Spleen (tissue), 11 donors: ENCODE data around the gene FZD4. TPM values are rescaled to one million over a fixed set of nuclear protein-coding genes. Genes with fewer than 3 reads are reported as not detected.

Experiments used
- DNase-seq: peaks from one replicate; pipeline ENCODE4 v3.0.0-alpha.2; 2020
- H3K27ac ChIP-seq, 8 donors: fragments of 200-600 bp; sonication (generic) in 7 of 8; 1 replicate in 4 of 8; 2 replicates in 4 of 8; pipeline versions ENCODE4 v1.5.0 to v1.8.0; 2016 to 2021; ENCODE audit warnings: inconsistent platforms in 4 of 8, mild to moderate bottlenecking in 4 of 8, moderate library complexity in 1 of 8
- H3K27me3 ChIP-seq, 7 donors: fragments of 200-600 bp; sonication (generic) in 6 of 7; replicated peaks in 1 of 7; 1 replicate in 4 of 7; 2 replicates in 3 of 7; pipeline versions ENCODE4 v1.5.0 to v1.8.0; 2016 to 2021; ENCODE audit warnings: inconsistent platforms in 3 of 7, mild to moderate bottlenecking in 1 of 7
- H3K36me3 ChIP-seq, 6 donors: fragments of 200-600 bp; sonication (generic) in 5 of 6; 1 replicate in 4 of 6; 2 replicates in 2 of 6; pipeline versions ENCODE4 v1.5.0 to v1.8.0; 2016 to 2021; ENCODE audit warnings: inconsistent platforms in 2 of 6
- H3K4me1 ChIP-seq, 6 donors: fragments of 200-600 bp; sonication (generic) in 5 of 6; 1 replicate in 3 of 6; 2 replicates in 3 of 6; pipeline versions ENCODE4 v1.5.0 to v1.8.0; 2016 to 2021; ENCODE audit warnings: inconsistent platforms in 3 of 6
- H3K4me3 ChIP-seq, 8 donors: fragments of 200-600 bp; sonication (generic) in 7 of 8; 1 replicate in 4 of 8; 2 replicates in 4 of 8; pipeline versions ENCODE4 v1.5.0 to v1.8.0; 2016 to 2021; ENCODE audit warnings: inconsistent platforms in 4 of 8, mild to moderate bottlenecking in 4 of 8, moderate library complexity in 2 of 8
- H3K9me3 ChIP-seq, 8 donors: fragments of 200-600 bp; sonication (generic) in 7 of 8; 1 replicate in 4 of 8; 2 replicates in 4 of 8; pipeline versions ENCODE4 v1.5.0 to v1.8.0; 2016 to 2021; ENCODE audit warnings: inconsistent platforms in 4 of 8
- POLR2A ChIP-seq, 3 donors: fragments of 450-650 bp; IDR thresholded peaks; one replicate each; pipeline ENCODE4 v1.5.1; 2017; ENCODE audit warnings: antibody characterized with exemption in 3 of 3, mild to moderate bottlenecking in 1 of 3
- POLR2AphosphoS5 ChIP-seq, 3 donors: sonication (generic); formaldehyde crosslinking; IDR thresholded peaks; one replicate each; pipeline ENCODE4 v1.5.1; 2017; ENCODE audit warnings: antibody characterized with exemption in 3 of 3
- WGBS, 5 donors: extraction: QIAGEN DNeasy Blood & Tissue Kit in 3 of 5; methylation state at CpG; one replicate each; pipeline versions ENCODE4 v1.1.5 to v1.1.7; 2013 to 2018; 5-methylcytosine and 5-hydroxymethylcytosine counted together
- intact Hi-C: fragments of 100-400 bp; cut with DNase I; formaldehyde crosslinking; loops from one replicate; pipeline ENCODE4 v1.15.0; 2023; ENCODE audit warnings: low total_unique reads
- polyA plus RNA-seq, 3 donors: library from polyadenylated mRNA; stranded (reverse); fragments of 200-250 nt; gene quantifications; one replicate each; pipeline ENCODE4 v1.2.1, GENCODE V29; 2013
- total RNA-seq, 7 donors: library from RNA; depleted of rRNA in 3 of 7; stranded (reverse); fragments of >200 nt in 3 of 7; fragmentation: NEBNext Ultra II Directional in 4 of 7; extraction: Animal tissue kit (Norgen Biotek cat#: 25700) in 4 of 7; gene quantifications; one replicate each; pipeline versions ENCODE4 v1.1.0 to v1.2.1, GENCODE V29; 2016 to 2021
- TF ChIP-seq, protein P1 (sequence below), 11 experiments: fragments of 200-600 bp in 7 of 11; fragments of 450-650 bp in 4 of 11; sonication (generic) in 4 of 11; IDR thresholded peaks in 8 of 11; conservative IDR thresholded peaks in 3 of 11; 1 replicate in 7 of 11; 2 replicates in 4 of 11; pipeline versions ENCODE4 v1.4.0 to v1.8.0; 2016 to 2021; ENCODE audit warnings: antibody characterized with exemption in 11 of 11, inconsistent platforms in 4 of 11, mild to moderate bottlenecking in 1 of 11
- donor health status: healthy with polysubstance abuse.
- donor health status: DM: no; HTN: no; CAD: no; lungs with moderate emphysema.
- donor health status: DM: no; HTN: no; CAD: no.
- donor health status: Bipolar disorder and iron deficiency.
- donor health status: healthy.
- donor health status: DM: no; HTN: no; CAD: no.
- donor health status: DM: yes; HTN: yes; CAD: no.

The FZD4 gene
- total and polyA plus RNA-seq, 10 donors, result 3.0 to 46.7 (median 21.7) TPM

DNA sequence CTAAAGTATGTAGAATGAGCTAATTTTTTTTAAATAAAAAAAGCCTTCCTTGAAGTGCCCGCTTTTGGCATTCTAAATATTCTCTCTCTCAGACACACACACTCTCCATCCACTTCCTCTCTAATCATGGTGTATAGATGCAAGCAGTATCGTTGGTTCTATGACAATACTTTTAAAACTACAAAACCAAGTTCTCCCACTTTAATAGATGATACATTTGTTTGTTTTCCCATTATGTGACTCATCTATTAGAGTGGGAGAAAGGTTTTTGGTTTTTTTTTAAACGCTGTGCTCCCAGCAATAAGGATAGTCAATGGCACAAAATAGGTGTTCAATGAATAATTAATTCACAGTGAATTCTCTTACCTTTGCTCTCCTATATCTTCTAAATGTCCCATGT lies 44.6 kb downstream of the FZD4 start:
- Histone ChIP-seq H3K9me3 (peaks cover 0 to 5% (median 0%) of the 10 kb centered on the region in 8 donors), H3K27ac (no peak overlapping the region), H3K4me1 (peaks cover 0 to under 1% (median 0%) of the 10 kb centered on the region in 6 donors), H3K36me3 (no peaks in the 10 kb centered on the region), H3K4me3 (no peak overlapping the region), H3K27me3 (no peaks in the 10 kb centered on the region)
- 89 to 96% (median 90%) methylated on average over 3 of the region's 3 CpGs for WGBS, 5 donors
- DNase-seq, result no peak
- TF ChIP-seq, protein P1, sequence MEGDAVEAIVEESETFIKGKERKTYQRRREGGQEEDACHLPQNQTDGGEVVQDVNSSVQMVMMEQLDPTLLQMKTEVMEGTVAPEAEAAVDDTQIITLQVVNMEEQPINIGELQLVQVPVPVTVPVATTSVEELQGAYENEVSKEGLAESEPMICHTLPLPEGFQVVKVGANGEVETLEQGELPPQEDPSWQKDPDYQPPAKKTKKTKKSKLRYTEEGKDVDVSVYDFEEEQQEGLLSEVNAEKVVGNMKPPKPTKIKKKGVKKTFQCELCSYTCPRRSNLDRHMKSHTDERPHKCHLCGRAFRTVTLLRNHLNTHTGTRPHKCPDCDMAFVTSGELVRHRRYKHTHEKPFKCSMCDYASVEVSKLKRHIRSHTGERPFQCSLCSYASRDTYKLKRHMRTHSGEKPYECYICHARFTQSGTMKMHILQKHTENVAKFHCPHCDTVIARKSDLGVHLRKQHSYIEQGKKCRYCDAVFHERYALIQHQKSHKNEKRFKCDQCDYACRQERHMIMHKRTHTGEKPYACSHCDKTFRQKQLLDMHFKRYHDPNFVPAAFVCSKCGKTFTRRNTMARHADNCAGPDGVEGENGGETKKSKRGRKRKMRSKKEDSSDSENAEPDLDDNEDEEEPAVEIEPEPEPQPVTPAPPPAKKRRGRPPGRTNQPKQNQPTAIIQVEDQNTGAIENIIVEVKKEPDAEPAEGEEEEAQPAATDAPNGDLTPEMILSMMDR (IDR thresholded peaks at IDR 0.05 in 8 of 11, conservative IDR thresholded peaks at IDR 0.05 in 3 of 11), result no peak
- TF ChIP-seq POLR2AphosphoS5 (IDR thresholded peaks at IDR 0.05) (no peak), POLR2A (IDR thresholded peaks at IDR 0.05) (no peak)
- intact Hi-C loops, result no loop called here

DNA sequence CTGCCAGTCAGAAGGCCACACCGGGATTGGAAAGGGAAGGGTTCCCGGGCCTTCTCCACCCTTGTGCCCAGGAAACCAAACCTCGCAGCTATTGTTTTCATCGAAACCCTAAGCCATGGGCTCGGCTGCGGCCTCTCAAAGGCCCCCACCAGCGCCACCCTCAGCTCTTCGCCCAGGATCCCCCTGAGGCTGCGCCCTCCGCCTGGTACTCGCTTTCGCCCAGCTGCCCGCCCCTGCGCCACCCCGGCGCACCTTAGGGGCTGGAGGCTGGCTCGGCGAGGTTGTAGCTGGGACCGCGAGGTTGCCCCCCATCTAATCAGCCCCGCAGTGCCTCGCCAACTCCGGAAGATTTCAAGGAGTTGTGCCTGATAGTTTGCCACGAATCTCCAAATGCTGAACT lies 49.0 kb downstream of the FZD4 start:
- no peaks in the 10 kb centered on the region for H3K27me3 ChIP-seq
- H3K27ac ChIP-seq, result no peak overlapping the region
- intact Hi-C loops, result no loop called here
- H3K9me3 ChIP-seq, result no peaks in the 10 kb centered on the region
- no peak for DNase-seq
- no peaks in the 10 kb centered on the region for H3K36me3 ChIP-seq
- 93 to 96% (median 95%) methylated on average over 23 to 24 of the region's 24 CpGs for WGBS, 5 donors
- TF ChIP-seq POLR2AphosphoS5 (IDR thresholded peaks at IDR 0.05) (no peak), POLR2A (IDR thresholded peaks at IDR 0.05) (no peak)
- TF ChIP-seq, protein P1 (IDR thresholded peaks at IDR 0.05 in 8 of 11, conservative IDR thresholded peaks at IDR 0.05 in 3 of 11), result no peak
- H3K4me1 ChIP-seq, result no peaks in the 10 kb centered on the region
- H3K4me3 ChIP-seq, result no peak overlapping the region

DNA sequence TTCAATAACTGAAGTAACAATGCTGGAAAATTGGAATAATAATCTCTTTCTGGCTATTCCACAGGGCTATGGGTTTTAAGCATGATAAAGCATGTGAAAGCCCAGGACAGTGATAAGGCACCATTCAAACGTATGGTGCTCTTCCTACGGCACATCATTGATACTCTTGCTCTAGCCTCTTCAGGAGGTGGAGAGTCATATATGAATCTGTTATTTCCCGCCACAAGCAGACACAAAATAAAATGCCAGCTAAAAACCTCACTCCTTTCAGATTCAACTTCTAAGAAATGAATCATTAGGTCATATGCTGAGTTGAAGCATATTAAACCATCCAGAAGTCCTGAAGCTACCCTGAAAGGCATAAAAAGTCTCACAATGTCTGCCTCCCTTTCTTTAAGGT lies 49.9 kb downstream of the FZD4 start:
- intact Hi-C loops, result no loop called here

DNA sequence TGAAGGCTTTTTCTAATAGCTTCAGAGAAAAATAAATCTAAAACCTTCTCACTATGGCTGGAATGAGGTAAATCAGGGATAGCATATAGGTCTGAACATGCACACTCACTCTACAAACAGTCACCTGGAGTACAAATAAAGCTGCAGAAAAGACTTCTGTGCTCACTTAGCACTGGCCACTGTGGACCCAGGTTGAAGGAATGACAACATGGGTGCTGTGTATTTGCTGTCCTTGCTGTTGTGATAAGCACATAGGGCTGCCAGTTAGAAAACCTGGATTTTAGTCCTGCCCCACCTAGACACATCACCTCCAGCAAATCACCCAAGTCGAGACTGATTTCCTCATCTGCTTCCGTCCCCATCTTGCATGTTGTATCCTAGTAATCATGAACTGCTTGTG lies 51.2 kb downstream of the FZD4 start:
- H3K4me3 ChIP-seq, result no peak overlapping the region
- H3K27ac ChIP-seq, result no peak overlapping the region
- TF ChIP-seq POLR2A (IDR thresholded peaks at IDR 0.05) (no peak), POLR2AphosphoS5 (IDR thresholded peaks at IDR 0.05) (no peak)
- TF ChIP-seq, protein P1 (IDR thresholded peaks at IDR 0.05 in 8 of 11, conservative IDR thresholded peaks at IDR 0.05 in 3 of 11), result no peak
- H3K9me3 ChIP-seq, result no peaks in the 10 kb centered on the region
- DNase-seq, result no peak
- H3K36me3 ChIP-seq, result no peaks in the 10 kb centered on the region
- 80 to 97% (median 86%) methylated on average over 2 of the region's 2 CpGs for WGBS, 5 donors
- H3K27me3 ChIP-seq, result no peaks in the 10 kb centered on the region
- intact Hi-C loops, result no loop called here
- H3K4me1 ChIP-seq, result no peaks in the 10 kb centered on the region

More for the DNA sequence above, 49.9 kb downstream of the FZD4 start:
- DNase-seq, result no peak
- Histone ChIP-seq H3K9me3 (no peaks in the 10 kb centered on the region), H3K4me1 (no peaks in the 10 kb centered on the region), H3K27ac (no peak overlapping the region), H3K4me3 (no peak overlapping the region), H3K36me3 (no peaks in the 10 kb centered on the region), H3K27me3 (no peaks in the 10 kb centered on the region)
- 81 to 97% (median 93%) methylated on average over 3 of the region's 3 CpGs for WGBS, 5 donors
- TF ChIP-seq, protein P1 (IDR thresholded peaks at IDR 0.05 in 8 of 11, conservative IDR thresholded peaks at IDR 0.05 in 3 of 11), result no peak
- TF ChIP-seq POLR2A (IDR thresholded peaks at IDR 0.05) (no peak), POLR2AphosphoS5 (IDR thresholded peaks at IDR 0.05) (no peak)
